Ishikawa (cell line): ENCODE data around the gene PON1.

Source experiments
- CEBPB ChIP-seq: IDR thresholded peaks from 2 replicates; pipeline ENCODE4 v1.6.1; 2012
- RAD21 ChIP-seq: IDR thresholded peaks from 2 replicates; pipeline ENCODE4 v1.6.1; 2012; ENCODE audit warnings: low read depth

GRCh38 chr7:95309951-95310350 lies 14.4 kb downstream of the PON1 start:
- TF ChIP-seq CEBPB (no peak), RAD21 (no peak)
